ENCODE results near the gene RGSL1. TPM values are rescaled to one million over a fixed set of nuclear protein-coding genes. Genes with fewer than 3 reads are reported as not detected.

RGSL1 gene
- total and polyA plus RNA-seq, 9 of the 15 experiments (the other 6 are each of a cell fraction or from before 2014, with no cell fraction given): 0.03 TPM; not detected in 8

- TF ChIP-seq ATF1 (CRISPR knock-in tag; IDR thresholded peaks at IDR 0.05): no peak
- no peak for TF ChIP-seq ATF1 (tag; IDR thresholded peaks at IDR 0.05)
- no peak for TF ChIP-seq ZNF75A (CRISPR knock-in tag; IDR thresholded peaks at IDR 0.05)
Measured at GRCh38 chr1:182485861-182486260, 35.9 kb downstream of the RGSL1 start (continued).

DNA sequence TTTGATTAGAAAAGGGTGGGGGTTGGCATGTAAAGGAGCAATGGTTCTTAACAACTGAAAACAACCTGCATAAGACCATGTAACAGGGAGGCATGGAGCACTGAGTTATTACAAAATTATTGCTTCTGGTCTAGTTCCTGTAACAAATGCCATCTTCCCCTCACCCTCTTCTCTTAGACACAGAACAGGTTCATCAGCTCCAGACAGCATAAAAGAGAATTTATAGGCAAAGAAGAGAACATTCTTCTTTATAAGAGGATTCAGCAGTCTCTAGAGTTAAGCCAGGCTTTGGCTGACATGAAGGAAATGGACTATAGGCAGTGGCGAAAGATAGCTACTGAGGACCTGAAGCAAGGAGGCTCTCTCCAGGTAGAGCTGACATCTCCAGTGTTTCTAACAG lies 38.9 kb downstream of the RGSL1 start:
- ATAC-seq (no peak), DNase-seq (ENCODE audit: extremely low read depth in 1 of 4, low spot score in 3 of 4) (no peak), FAIRE-seq (no peak)
- in situ Hi-C loops (cut with MboI) (no loop called here), intact Hi-C loops (cut with micrococcal nuclease) (no loop called here)
- TF ChIP-seq ZNF395 (CRISPR knock-in tag; IDR thresholded peaks at IDR 0.05) (no peak), PURB (CRISPR knock-in tag; IDR thresholded peaks at IDR 0.05; ENCODE audit: low read depth) (no peak), MXD1 (CRISPR knock-in tag; IDR thresholded peaks at IDR 0.05; ENCODE audit: borderline replicate concordance, poor library complexity, severe bottlenecking) (no peak), UBTF (IDR thresholded peaks at IDR 0.05; ENCODE audit: borderline replicate concordance in 1 of 2, low read depth in 2 of 2, low read length in 2 of 2) (no peak), CUX1 (CRISPR knock-in tag; IDR thresholded peaks at IDR 0.05) (no peak), ATF7 (IDR thresholded peaks at IDR 0.05) (no peak), ERF (CRISPR knock-in tag; IDR thresholded peaks at IDR 0.05) (no peak)
- TF ChIP-seq, protein P1, sequence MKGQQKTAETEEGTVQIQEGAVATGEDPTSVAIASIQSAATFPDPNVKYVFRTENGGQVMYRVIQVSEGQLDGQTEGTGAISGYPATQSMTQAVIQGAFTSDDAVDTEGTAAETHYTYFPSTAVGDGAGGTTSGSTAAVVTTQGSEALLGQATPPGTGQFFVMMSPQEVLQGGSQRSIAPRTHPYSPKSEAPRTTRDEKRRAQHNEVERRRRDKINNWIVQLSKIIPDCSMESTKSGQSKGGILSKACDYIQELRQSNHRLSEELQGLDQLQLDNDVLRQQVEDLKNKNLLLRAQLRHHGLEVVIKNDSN (CRISPR knock-in tag; IDR thresholded peaks at IDR 0.05): no peak
- no peaks in the 10 kb centered on the region for H3K36me3 ChIP-seq (ENCODE audit: control insufficient read depth, insufficient read depth, low read length)
- no peaks in the 10 kb centered on the region for H4K20me1 ChIP-seq (replicated peaks; ENCODE audit: control insufficient read depth, insufficient read depth, low read length)
- no peak overlapping the region for H3K9ac ChIP-seq (ENCODE audit: insufficient read depth in 1 of 2, low read depth in 2 of 2, low read length in 2 of 2)
- no peaks in the 10 kb centered on the region for H3K9me1 ChIP-seq (ENCODE audit: control insufficient read depth, insufficient read depth, low read length)
- H3K27me3 ChIP-seq (ENCODE audit: control insufficient read depth in 2 of 2, insufficient read depth in 2 of 2, low read length in 2 of 2): peaks cover 7 to 20% of the 10 kb centered on the region in 2 experiments; a peak in 3 of 5 replicates
- BruUV-seq (replicated peaks): no TSS peak
- ChIA-PET POLR2A (interaction anchor here (1.1 to 2.3 kb wide), 2 partner anchors 11 kb away, joined by 4 to 9 read pairs; no protein-coding TSS in a partner anchor), CTCF (ENCODE audit: low intra/inter-chr PET ratio) (no interaction called here)
- no peaks in the 10 kb centered on the region for H3K79me2 ChIP-seq (ENCODE audit: control insufficient read depth, insufficient read depth, low read length)
- no peaks in the 10 kb centered on the region for H3K9me3 ChIP-seq (replicated peaks; ENCODE audit: control insufficient read depth, insufficient read depth, low read depth, low read length)
- H3K4me2 ChIP-seq (ENCODE audit: insufficient read depth, low read length): no peak overlapping the region
- no peaks in the 10 kb centered on the region for H3K4me1 ChIP-seq (replicated peaks in 1 of 2; ENCODE audit: control insufficient read depth in 2 of 2, insufficient read depth in 2 of 2, low read length in 2 of 2)
- H3K27ac ChIP-seq (ENCODE audit: extremely low read depth, low read depth, low read length): no peak overlapping the region
- H3K4me3 ChIP-seq: no peak overlapping the region
- 4% methylated on average over 1 of the region's 1 CpG for WGBS (ENCODE audit: insufficient coverage, low coverage, missing lambda C conversion rate)
- H2AFZ ChIP-seq (ENCODE audit: low read depth, low read length): no peak overlapping the region
